ENCODE data around the gene ABCA6. TPM values are rescaled to one million over a fixed set of nuclear protein-coding genes. Genes with fewer than 3 reads are reported as not detected.
A peak's percentile ranks its signal among the peaks of the same experiment; 100 is the strongest.
"Not testable (repeated sequence)": the region's sequence is repeated elsewhere in the genome, so short reads cannot be mapped to it uniquely, and the experiment has no call there.

Gene ABCA6
- polyA plus RNA-seq, 4 donors = 0.59 to 6.5 (median 2.1) TPM

DNA sequence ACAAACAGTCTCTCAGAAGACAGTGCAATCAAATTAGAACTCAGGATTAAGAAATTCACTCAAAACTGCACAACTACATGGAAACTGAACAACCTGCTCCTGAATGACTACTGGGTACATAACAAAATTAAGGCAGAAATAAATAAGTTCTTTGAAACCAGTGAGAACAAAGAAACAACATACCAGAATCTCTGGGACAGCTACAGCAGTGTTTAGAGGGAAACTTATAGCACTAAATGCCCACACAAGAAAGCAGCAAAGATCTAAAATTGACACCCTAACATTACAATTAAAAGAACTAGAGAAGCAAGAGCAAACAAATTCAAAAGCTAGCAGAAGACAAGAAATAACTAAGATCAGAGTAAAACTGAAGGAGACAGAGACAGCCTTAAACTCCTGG is 68.3 kb downstream of the ABCA6 start:
- H3K9me3 ChIP-seq (ENCODE audit: control insufficient read depth in 2 of 2, insufficient read depth in 1 of 2, low read depth in 1 of 2, low read length in 1 of 2); H3K36me3 ChIP-seq (ENCODE audit: control insufficient read depth in 3 of 3, insufficient read depth in 2 of 3, low read depth in 1 of 3, low read length in 3 of 3); H3K4me1 ChIP-seq (ENCODE audit: control insufficient read depth in 3 of 3, insufficient read depth in 2 of 3, low read depth in 1 of 3, low read length in 2 of 3); FAIRE-seq; H3K4me3 ChIP-seq (ENCODE audit: low read depth in 1 of 3, low read length in 3 of 3); H3K27ac ChIP-seq (ENCODE audit: low read depth in 1 of 3, low read length in 2 of 3); DNase-seq; H3K27me3 ChIP-seq (ENCODE audit: control insufficient read depth in 3 of 3, insufficient read depth in 3 of 3, low read length in 3 of 3): not testable (repeated sequence)

DNA sequence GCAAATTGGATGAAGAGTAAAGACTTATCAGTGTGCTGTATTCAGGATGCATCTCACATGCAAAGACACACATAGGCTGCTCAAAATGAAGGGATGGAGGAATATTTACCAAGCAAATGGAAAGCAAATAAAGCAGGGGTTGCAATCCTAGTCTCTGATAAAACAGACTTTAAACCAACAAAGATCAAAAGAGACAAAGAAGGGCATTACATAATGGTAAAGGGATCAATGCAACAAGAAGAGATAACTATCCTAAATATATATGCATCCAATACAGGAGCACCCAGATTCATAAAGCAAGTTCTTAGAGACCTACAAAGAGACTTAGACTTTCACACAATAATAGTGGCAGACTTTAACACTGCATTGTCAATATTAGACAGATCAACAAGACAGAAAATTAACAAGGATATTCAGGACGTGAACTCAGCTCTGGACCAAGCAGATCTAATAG is 68.9 kb downstream of the ABCA6 start:
- FAIRE-seq; H3K4me1 ChIP-seq (ENCODE audit: control insufficient read depth in 3 of 3, insufficient read depth in 2 of 3, low read depth in 1 of 3, low read length in 2 of 3); H3K27ac ChIP-seq (ENCODE audit: low read depth in 1 of 3, low read length in 2 of 3); DNase-seq; H3K36me3 ChIP-seq (ENCODE audit: control insufficient read depth in 3 of 3, insufficient read depth in 2 of 3, low read depth in 1 of 3, low read length in 3 of 3); H3K9me3 ChIP-seq (ENCODE audit: control insufficient read depth in 2 of 2, insufficient read depth in 1 of 2, low read depth in 1 of 2, low read length in 1 of 2); H3K4me3 ChIP-seq (ENCODE audit: low read depth in 1 of 3, low read length in 3 of 3); H3K27me3 ChIP-seq (ENCODE audit: control insufficient read depth in 3 of 3, insufficient read depth in 3 of 3, low read length in 3 of 3): not testable (repeated sequence)
- 80 to 94% (median 92%) methylated on average over 1 of the region's 1 CpG for WGBS, 3 donors

DNA sequence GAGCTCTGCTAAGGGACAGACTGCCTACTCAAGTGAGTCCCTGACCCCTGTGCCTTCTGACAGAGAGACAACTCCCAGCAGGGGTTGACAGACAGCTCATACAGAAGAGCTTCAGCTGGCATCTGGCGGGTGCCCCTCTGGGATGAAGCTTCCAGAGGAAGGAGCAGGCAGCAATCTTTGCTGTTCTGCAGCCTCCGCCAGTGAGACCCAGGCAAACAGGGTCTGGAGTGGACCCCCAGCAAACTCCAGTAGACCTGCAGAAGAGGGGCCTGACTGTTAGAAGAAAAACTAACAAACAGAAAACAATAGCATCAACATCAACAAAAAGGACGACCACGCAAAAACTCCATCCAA is 70.5 kb downstream of the ABCA6 start:
- 58 to 79% (median 73%) methylated on average over 4 of the region's 4 CpGs for WGBS, 3 donors

DNA sequence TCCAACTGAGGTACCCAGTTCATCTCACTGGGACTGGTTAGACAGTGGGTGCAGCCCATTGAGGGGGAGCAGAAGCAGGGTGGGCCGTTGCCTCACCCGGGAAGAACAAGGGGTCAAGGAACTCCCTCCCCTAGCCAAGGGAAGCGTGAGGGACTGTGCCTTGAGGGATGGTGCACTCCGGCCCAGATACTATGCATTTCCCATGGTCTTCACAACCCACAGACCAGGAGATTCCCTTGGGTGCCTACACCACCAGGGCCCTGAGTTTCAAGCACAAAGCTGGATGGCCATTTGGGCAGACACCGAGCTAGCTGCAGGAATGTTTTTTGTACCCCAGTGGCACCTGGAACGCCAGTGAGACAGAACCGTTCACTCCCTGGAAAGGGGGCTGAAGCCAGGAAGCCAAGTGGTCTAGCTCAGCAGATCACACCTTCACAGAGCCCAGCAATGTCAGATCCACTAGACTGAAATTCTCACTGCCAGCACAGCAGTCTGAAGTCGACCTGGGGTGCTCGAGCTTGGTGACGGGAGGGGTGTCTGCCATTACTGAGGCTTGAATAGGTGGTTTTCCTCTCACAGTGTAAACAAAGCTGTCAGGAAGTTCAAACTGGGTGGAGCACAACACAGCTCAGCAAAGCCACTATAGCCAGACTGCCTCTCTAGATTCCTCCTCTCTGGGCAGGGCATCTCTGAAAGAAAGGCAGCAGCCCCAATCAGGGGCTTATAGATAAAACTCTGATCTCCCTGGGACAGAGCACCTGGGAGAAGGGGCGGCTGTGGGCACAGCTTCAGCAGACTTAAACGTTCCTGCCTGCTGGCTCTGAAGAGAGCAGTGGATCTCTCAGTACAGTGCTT is 71.1 kb downstream of the ABCA6 start:
- H3K4me3 ChIP-seq (ENCODE audit: low read depth in 1 of 3, low read length in 3 of 3); H3K27me3 ChIP-seq (ENCODE audit: control insufficient read depth in 3 of 3, insufficient read depth in 3 of 3, low read length in 3 of 3); H3K4me1 ChIP-seq (ENCODE audit: control insufficient read depth in 3 of 3, insufficient read depth in 2 of 3, low read depth in 1 of 3, low read length in 2 of 3); H3K36me3 ChIP-seq (ENCODE audit: control insufficient read depth in 3 of 3, insufficient read depth in 2 of 3, low read depth in 1 of 3, low read length in 3 of 3); H3K27ac ChIP-seq (ENCODE audit: low read depth in 1 of 3, low read length in 2 of 3); H3K9me3 ChIP-seq (ENCODE audit: control insufficient read depth in 2 of 2, insufficient read depth in 1 of 2, low read depth in 1 of 2, low read length in 1 of 2); FAIRE-seq: not testable (repeated sequence)
- 56 to 68% (median 58%) methylated on average over 12 of the region's 12 CpGs for WGBS, 3 donors
- peak in 1 of 2 donors; percentile 22 for DNase-seq

More for the DNA sequence above, 70.5 kb downstream of the ABCA6 start:
- H3K9me3 ChIP-seq (ENCODE audit: control insufficient read depth in 2 of 2, insufficient read depth in 1 of 2, low read depth in 1 of 2, low read length in 1 of 2); H3K27me3 ChIP-seq (ENCODE audit: control insufficient read depth in 3 of 3, insufficient read depth in 3 of 3, low read length in 3 of 3); H3K4me1 ChIP-seq (ENCODE audit: control insufficient read depth in 3 of 3, insufficient read depth in 2 of 3, low read depth in 1 of 3, low read length in 2 of 3); DNase-seq; H3K4me3 ChIP-seq (ENCODE audit: low read depth in 1 of 3, low read length in 3 of 3); FAIRE-seq; H3K36me3 ChIP-seq (ENCODE audit: control insufficient read depth in 3 of 3, insufficient read depth in 2 of 3, low read depth in 1 of 3, low read length in 3 of 3); H3K27ac ChIP-seq (ENCODE audit: low read depth in 1 of 3, low read length in 2 of 3): not testable (repeated sequence)

- 92 to 98% (median 94%) methylated on average over 5 of the region's 5 CpGs for WGBS, 3 donors
- DNase-seq = no peak
Observed at GRCh38 chr17:69069226-69069750, 72.4 kb downstream of the ABCA6 start.

GRCh38 chr17:69067274-69068047 is 74.2 kb downstream of the ABCA6 start:
- no peak for DNase-seq

More at GRCh38 chr17:69069226-69069750, 72.4 kb downstream of the ABCA6 start:
- H3K36me3 ChIP-seq (ENCODE audit: control insufficient read depth in 3 of 3, insufficient read depth in 2 of 3, low read depth in 1 of 3, low read length in 3 of 3) = no peaks in the 10 kb centered on the region
- H3K4me3 ChIP-seq (ENCODE audit: low read depth in 1 of 3, low read length in 3 of 3) = no peak overlapping the region
- no peaks in the 10 kb centered on the region for H3K4me1 ChIP-seq (ENCODE audit: control insufficient read depth in 3 of 3, insufficient read depth in 2 of 3, low read depth in 1 of 3, low read length in 2 of 3)
- no peak for FAIRE-seq
- H3K27ac ChIP-seq (ENCODE audit: low read depth in 1 of 3, low read length in 2 of 3) = no peak overlapping the region
- no peaks in the 10 kb centered on the region for H3K27me3 ChIP-seq (ENCODE audit: control insufficient read depth in 3 of 3, insufficient read depth in 3 of 3, low read length in 3 of 3)
- peaks cover 0 to 3% of the 10 kb centered on the region in 2 donors for H3K9me3 ChIP-seq (ENCODE audit: control insufficient read depth in 2 of 2, insufficient read depth in 1 of 2, low read depth in 1 of 2, low read length in 1 of 2)

GRCh38 chr17:69066482-69066881 is 75.2 kb downstream of the ABCA6 start:
- H3K4me1 ChIP-seq (ENCODE audit: control insufficient read depth in 3 of 3, insufficient read depth in 2 of 3, low read depth in 1 of 3, low read length in 2 of 3) = no peaks in the 10 kb centered on the region
- DNase-seq (no peak), FAIRE-seq (no peak)
- H3K4me3 ChIP-seq (ENCODE audit: low read depth in 1 of 3, low read length in 3 of 3) = no peak overlapping the region
- 73 to 83% (median 81%) methylated on average over 7 of the region's 7 CpGs for WGBS, 3 donors
- H3K27me3 ChIP-seq (ENCODE audit: control insufficient read depth in 3 of 3, insufficient read depth in 3 of 3, low read length in 3 of 3) = no peaks in the 10 kb centered on the region
- H3K27ac ChIP-seq (ENCODE audit: low read depth in 1 of 3, low read length in 2 of 3) = no peak overlapping the region
- H3K9me3 ChIP-seq (ENCODE audit: control insufficient read depth in 2 of 2, insufficient read depth in 1 of 2, low read depth in 1 of 2, low read length in 1 of 2) = no peaks in the 10 kb centered on the region
- no peaks in the 10 kb centered on the region for H3K36me3 ChIP-seq (ENCODE audit: control insufficient read depth in 3 of 3, insufficient read depth in 2 of 3, low read depth in 1 of 3, low read length in 3 of 3)

More at GRCh38 chr17:69067274-69068047, 74.2 kb downstream of the ABCA6 start:
- Histone ChIP-seq H3K4me3 (ENCODE audit: low read depth in 1 of 3, low read length in 3 of 3) (no peak overlapping the region), H3K9me3 (ENCODE audit: control insufficient read depth in 2 of 2, insufficient read depth in 1 of 2, low read depth in 1 of 2, low read length in 1 of 2) (no peaks in the 10 kb centered on the region), H3K4me1 (ENCODE audit: control insufficient read depth in 3 of 3, insufficient read depth in 2 of 3, low read depth in 1 of 3, low read length in 2 of 3) (no peaks in the 10 kb centered on the region), H3K27ac (ENCODE audit: low read depth in 1 of 3, low read length in 2 of 3) (no peak overlapping the region), H3K36me3 (ENCODE audit: control insufficient read depth in 3 of 3, insufficient read depth in 2 of 3, low read depth in 1 of 3, low read length in 3 of 3) (no peaks in the 10 kb centered on the region), H3K27me3 (ENCODE audit: control insufficient read depth in 3 of 3, insufficient read depth in 3 of 3, low read length in 3 of 3) (no peaks in the 10 kb centered on the region)
- no peak for FAIRE-seq
- 89 to 95% (median 92%) methylated on average over 4 of the region's 4 CpGs for WGBS, 3 donors

DNA sequence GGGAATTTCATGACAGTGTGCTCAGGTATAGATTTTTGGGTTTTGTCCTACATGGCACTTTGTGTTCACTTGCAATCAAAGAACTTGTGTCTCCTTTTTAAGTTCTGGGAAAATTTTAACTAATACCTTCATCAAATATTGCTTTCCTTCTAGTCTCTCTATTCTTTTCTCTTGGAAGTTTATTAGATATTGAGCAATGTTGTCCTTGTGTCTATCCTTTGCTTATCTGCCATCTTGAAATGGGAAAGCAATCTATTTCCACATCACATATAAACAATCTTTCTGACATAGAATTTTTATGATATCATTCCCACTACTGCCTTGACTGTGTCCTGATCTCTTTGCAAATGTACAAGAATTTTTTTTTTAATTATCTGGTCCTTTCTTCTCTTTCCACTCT is 76.6 kb downstream of the ABCA6 start:
- H3K27ac ChIP-seq (ENCODE audit: low read depth in 1 of 3, low read length in 2 of 3) = no peak overlapping the region
- FAIRE-seq = no peak
- H3K4me3 ChIP-seq (ENCODE audit: low read depth in 1 of 3, low read length in 3 of 3) = no peak overlapping the region
- no peaks in the 10 kb centered on the region for H3K36me3 ChIP-seq (ENCODE audit: control insufficient read depth in 3 of 3, insufficient read depth in 2 of 3, low read depth in 1 of 3, low read length in 3 of 3)
- no peak for DNase-seq
- no peaks in the 10 kb centered on the region for H3K4me1 ChIP-seq (ENCODE audit: control insufficient read depth in 3 of 3, insufficient read depth in 2 of 3, low read depth in 1 of 3, low read length in 2 of 3)
- H3K27me3 ChIP-seq (ENCODE audit: control insufficient read depth in 3 of 3, insufficient read depth in 3 of 3, low read length in 3 of 3) = no peaks in the 10 kb centered on the region
- H3K9me3 ChIP-seq (ENCODE audit: control insufficient read depth in 2 of 2, insufficient read depth in 1 of 2, low read depth in 1 of 2, low read length in 1 of 2) = no peaks in the 10 kb centered on the region

Data from small intestine (tissue), 7 donors.